HepG2 (cell line): ENCODE measurements around the gene VWCE. TPM values are rescaled to one million over a fixed set of nuclear protein-coding genes. Genes with fewer than 3 reads are reported as not detected.
A peak's percentile ranks its signal among the peaks of the same experiment; 100 is the strongest.

Source experiments
- CBFB ChIP-seq: sonication (generic); formaldehyde crosslinking; IDR thresholded peaks from 2 replicates; pipeline ENCODE4 v1.4.0; 2020; ENCODE audit warnings: missing genetic modification reagents
- CBX2 ChIP-seq, 2 experiments: fragments of 200-600 bp in 1 of 2; sonication (generic); formaldehyde crosslinking in 1 of 2; IDR thresholded peaks; 2 replicates each; pipeline versions ENCODE4 v1.7.0 to v1.8.1; 2018 to 2022; ENCODE audit warnings: low read depth in 2 of 2, low read length in 1 of 2, mild to moderate bottlenecking in 1 of 2, missing genetic modification reagents in 1 of 2
- EED ChIP-seq: sonication (generic); formaldehyde crosslinking; IDR thresholded peaks from 2 replicates; pipeline ENCODE4 v1.5.0; 2020; ENCODE audit warnings: mild to moderate bottlenecking, missing genetic modification reagents
- GPN1 ChIP-seq: sonication (generic); formaldehyde crosslinking; IDR thresholded peaks from 2 replicates; pipeline ENCODE4 v1.5.1; 2020; ENCODE audit warnings: missing genetic modification reagents, borderline replicate concordance
- NFKB2 ChIP-seq: sonication (generic); formaldehyde crosslinking; IDR thresholded peaks from 2 replicates; pipeline ENCODE4 v1.4.0; 2020; ENCODE audit warnings: missing genetic modification reagents, borderline replicate concordance
- PAX8 ChIP-seq: sonication (generic); formaldehyde crosslinking; IDR thresholded peaks from 2 replicates; pipeline ENCODE4 v1.8.0; 2022; ENCODE audit warnings: mild to moderate bottlenecking, missing genetic modification reagents, borderline replicate concordance
- PLRG1 ChIP-seq: fragments of 450-650 bp; conservative IDR thresholded peaks from 2 replicates; pipeline ENCODE4 v1.6.1; 2016
- SNRNP70 ChIP-seq: fragments of 200-400 bp; formaldehyde crosslinking; IDR thresholded peaks from 2 replicates; pipeline ENCODE4 v1.6.1; 2017; ENCODE audit warnings: mild to moderate bottlenecking, low read depth, low read length, moderate library complexity
- STAT5B ChIP-seq: sonication (generic); formaldehyde crosslinking; IDR thresholded peaks from 2 replicates; pipeline ENCODE4 v1.4.0; 2020; ENCODE audit warnings: missing genetic modification reagents
- ZNF331 ChIP-seq: sonication (generic); formaldehyde crosslinking; IDR thresholded peaks from 2 replicates; pipeline ENCODE4 v1.4.0; 2020; ENCODE audit warnings: missing genetic modification reagents
- ZNF354B ChIP-seq: sonication (generic); formaldehyde crosslinking; IDR thresholded peaks from 2 replicates; pipeline ENCODE4 v1.8.0; 2022; ENCODE audit warnings: mild to moderate bottlenecking, missing genetic modification reagents
- ZNF761 ChIP-seq: sonication (generic); formaldehyde crosslinking; conservative IDR thresholded peaks from 2 replicates; pipeline ENCODE4 v1.4.0; 2020; ENCODE audit warnings: mild to moderate bottlenecking, missing genetic modification reagents
- polyA plus RNA-seq, 8 experiments: library from polyadenylated mRNA; depleted of rRNA in 3 of 8; stranded (reverse) in 7 of 8; unstranded in 1 of 8; fragments of >200 nt; fragmentation: Illumina TruSeq in 4 of 8; extraction: Trizol in 4 of 8; gene quantifications; 2 replicates each; pipeline versions ENCODE4 v1.2.1 to v1.2.3, GENCODE V29; 2011 to 2016; ENCODE audit warnings: low read depth in 4 of 8, missing spikeins in 1 of 8, mixed read lengths in 1 of 8; ENCODE audit not compliant: insufficient read depth in 1 of 8
- total RNA-seq, 5 experiments: library from RNA; depleted of rRNA; stranded (reverse); fragments of >200 nt; fragmentation: Illumina TruSeq; extraction: Trizol; gene quantifications; 2 replicates each; pipeline ENCODE4 v1.2.3, GENCODE V29; 2016; ENCODE audit warnings: low read depth in 1 of 5
- TF ChIP-seq, protein P1 (sequence below): IDR thresholded peaks from 2 replicates; pipeline ENCODE4 v1.6.1; 2016; ENCODE audit warnings: low read depth, control low read depth
- TF ChIP-seq, protein P2 (sequence below): sonication (generic); formaldehyde crosslinking; IDR thresholded peaks from 2 replicates; pipeline ENCODE4 v1.5.0; 2020; ENCODE audit warnings: mild to moderate bottlenecking, missing genetic modification reagents
- TF ChIP-seq, protein P3 (sequence below): sonication (generic); formaldehyde crosslinking; IDR thresholded peaks from 2 replicates; pipeline ENCODE4 v1.5.1; 2020; ENCODE audit warnings: mild to moderate bottlenecking, missing genetic modification reagents, borderline replicate concordance
- TF ChIP-seq, protein P4 (sequence below): sonication (generic); formaldehyde crosslinking; IDR thresholded peaks from 2 replicates; pipeline ENCODE4 v1.4.0; 2020; ENCODE audit warnings: mild to moderate bottlenecking, missing genetic modification reagents

Gene VWCE
- total and polyA plus RNA-seq, 2 of the 13 experiments (the other 11 are each of a cell fraction or from before 2014, with no cell fraction given), result 27.6 to 58.3 TPM

DNA sequence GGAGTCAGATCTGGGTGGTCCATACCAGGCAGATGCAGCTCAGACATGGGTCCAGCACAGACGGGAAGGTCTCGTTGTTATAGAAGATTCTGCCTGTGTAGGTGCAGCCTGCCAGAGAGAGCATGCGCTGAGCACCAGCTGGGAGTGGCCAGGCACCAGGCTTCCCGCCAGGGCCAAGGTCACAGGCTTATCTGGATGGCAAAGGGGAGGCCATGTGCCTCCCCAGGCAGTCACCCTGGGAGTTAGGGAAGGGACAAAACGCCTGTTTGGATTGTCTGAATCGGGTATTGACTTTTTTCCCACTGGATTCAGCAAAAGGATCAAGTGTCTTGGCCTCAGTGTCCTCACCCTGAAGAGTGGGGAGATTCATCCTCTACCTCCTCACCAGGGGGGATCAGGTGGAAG lies 27.7 kb downstream of the VWCE start (continued):
- TF ChIP-seq CBFB (CRISPR knock-in tag) (no peak), PLRG1 (no peak), CBX2 (IDR thresholded peaks at IDR 0.05; ENCODE audit: low read depth, low read length) (no peak), CBX2 (CRISPR knock-in tag; IDR thresholded peaks at IDR 0.05; ENCODE audit: low read depth) (no peak), ZNF354B (CRISPR knock-in tag) (no peak), ZNF761 (CRISPR knock-in tag) (no peak), GPN1 (CRISPR knock-in tag) (no peak), EED (CRISPR knock-in tag) (no peak), PAX8 (CRISPR knock-in tag) (no peak), SNRNP70 (no peak), ZNF331 (CRISPR knock-in tag) (peak; percentile 62; the same call in 1 of the 2 replicates), NFKB2 (CRISPR knock-in tag) (peak; percentile 84; the same call in 1 of the 2 replicates), STAT5B (CRISPR knock-in tag) (no peak)
- TF ChIP-seq, protein P1, sequence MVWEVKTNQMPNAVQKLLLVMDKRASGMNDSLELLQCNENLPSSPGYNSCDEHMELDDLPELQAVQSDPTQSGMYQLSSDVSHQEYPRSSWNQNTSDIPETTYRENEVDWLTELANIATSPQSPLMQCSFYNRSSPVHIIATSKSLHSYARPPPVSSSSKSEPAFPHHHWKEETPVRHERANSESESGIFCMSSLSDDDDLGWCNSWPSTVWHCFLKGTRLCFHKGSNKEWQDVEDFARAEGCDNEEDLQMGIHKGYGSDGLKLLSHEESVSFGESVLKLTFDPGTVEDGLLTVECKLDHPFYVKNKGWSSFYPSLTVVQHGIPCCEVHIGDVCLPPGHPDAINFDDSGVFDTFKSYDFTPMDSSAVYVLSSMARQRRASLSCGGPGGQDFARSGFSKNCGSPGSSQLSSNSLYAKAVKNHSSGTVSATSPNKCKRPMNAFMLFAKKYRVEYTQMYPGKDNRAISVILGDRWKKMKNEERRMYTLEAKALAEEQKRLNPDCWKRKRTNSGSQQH (CRISPR knock-in tag), result no peak
- TF ChIP-seq, protein P2, sequence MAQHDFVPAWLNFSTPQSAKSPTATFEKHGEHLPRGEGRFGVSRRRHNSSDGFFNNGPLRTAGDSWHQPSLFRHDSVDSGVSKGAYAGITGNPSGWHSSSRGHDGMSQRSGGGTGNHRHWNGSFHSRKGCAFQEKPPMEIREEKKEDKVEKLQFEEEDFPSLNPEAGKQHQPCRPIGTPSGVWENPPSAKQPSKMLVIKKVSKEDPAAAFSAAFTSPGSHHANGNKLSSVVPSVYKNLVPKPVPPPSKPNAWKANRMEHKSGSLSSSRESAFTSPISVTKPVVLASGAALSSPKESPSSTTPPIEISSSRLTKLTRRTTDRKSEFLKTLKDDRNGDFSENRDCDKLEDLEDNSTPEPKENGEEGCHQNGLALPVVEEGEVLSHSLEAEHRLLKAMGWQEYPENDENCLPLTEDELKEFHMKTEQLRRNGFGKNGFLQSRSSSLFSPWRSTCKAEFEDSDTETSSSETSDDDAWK (CRISPR knock-in tag), result no peak
- TF ChIP-seq, protein P3, sequence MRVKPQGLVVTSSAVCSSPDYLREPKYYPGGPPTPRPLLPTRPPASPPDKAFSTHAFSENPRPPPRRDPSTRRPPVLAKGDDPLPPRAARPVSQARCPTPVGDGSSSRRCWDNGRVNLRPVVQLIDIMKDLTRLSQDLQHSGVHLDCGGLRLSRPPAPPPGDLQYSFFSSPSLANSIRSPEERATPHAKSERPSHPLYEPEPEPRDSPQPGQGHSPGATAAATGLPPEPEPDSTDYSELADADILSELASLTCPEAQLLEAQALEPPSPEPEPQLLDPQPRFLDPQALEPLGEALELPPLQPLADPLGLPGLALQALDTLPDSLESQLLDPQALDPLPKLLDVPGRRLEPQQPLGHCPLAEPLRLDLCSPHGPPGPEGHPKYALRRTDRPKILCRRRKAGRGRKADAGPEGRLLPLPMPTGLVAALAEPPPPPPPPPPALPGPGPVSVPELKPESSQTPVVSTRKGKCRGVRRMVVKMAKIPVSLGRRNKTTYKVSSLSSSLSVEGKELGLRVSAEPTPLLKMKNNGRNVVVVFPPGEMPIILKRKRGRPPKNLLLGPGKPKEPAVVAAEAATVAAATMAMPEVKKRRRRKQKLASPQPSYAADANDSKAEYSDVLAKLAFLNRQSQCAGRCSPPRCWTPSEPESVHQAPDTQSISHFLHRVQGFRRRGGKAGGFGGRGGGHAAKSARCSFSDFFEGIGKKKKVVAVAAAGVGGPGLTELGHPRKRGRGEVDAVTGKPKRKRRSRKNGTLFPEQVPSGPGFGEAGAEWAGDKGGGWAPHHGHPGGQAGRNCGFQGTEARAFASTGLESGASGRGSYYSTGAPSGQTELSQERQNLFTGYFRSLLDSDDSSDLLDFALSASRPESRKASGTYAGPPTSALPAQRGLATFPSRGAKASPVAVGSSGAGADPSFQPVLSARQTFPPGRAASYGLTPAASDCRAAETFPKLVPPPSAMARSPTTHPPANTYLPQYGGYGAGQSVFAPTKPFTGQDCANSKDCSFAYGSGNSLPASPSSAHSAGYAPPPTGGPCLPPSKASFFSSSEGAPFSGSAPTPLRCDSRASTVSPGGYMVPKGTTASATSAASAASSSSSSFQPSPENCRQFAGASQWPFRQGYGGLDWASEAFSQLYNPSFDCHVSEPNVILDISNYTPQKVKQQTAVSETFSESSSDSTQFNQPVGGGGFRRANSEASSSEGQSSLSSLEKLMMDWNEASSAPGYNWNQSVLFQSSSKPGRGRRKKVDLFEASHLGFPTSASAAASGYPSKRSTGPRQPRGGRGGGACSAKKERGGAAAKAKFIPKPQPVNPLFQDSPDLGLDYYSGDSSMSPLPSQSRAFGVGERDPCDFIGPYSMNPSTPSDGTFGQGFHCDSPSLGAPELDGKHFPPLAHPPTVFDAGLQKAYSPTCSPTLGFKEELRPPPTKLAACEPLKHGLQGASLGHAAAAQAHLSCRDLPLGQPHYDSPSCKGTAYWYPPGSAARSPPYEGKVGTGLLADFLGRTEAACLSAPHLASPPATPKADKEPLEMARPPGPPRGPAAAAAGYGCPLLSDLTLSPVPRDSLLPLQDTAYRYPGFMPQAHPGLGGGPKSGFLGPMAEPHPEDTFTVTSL (CRISPR knock-in tag), result no peak
- TF ChIP-seq, protein P4, sequence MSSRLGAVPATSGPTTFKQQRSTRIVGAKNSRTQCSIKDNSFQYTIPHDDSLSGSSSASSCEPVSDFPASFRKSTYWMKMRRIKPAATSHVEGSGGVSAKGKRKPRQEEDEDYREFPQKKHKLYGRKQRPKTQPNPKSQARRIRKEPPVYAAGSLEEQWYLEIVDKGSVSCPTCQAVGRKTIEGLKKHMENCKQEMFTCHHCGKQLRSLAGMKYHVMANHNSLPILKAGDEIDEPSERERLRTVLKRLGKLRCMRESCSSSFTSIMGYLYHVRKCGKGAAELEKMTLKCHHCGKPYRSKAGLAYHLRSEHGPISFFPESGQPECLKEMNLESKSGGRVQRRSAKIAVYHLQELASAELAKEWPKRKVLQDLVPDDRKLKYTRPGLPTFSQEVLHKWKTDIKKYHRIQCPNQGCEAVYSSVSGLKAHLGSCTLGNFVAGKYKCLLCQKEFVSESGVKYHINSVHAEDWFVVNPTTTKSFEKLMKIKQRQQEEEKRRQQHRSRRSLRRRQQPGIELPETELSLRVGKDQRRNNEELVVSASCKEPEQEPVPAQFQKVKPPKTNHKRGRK (CRISPR knock-in tag), result no peak
